Fibroblast of lung (primary cell): ENCODE results near the gene COL11A2. TPM values are rescaled to one million over a fixed set of nuclear protein-coding genes. Genes with fewer than 3 reads are reported as not detected.

ENCODE experiments used
- DNase-seq, 2 donors: peaks; one replicate each; pipeline versions ENCODE4 v3.0.0 to v3.0.0-alpha.2; 2010; ENCODE audit warnings: low read depth in 2 of 2
- H2AFZ ChIP-seq: 2 replicates; pipeline ENCODE4 v1.5.1; 2012; ENCODE audit warnings: low read length, control low read depth, inconsistent platforms
- H3K27ac ChIP-seq: 2 replicates; pipeline ENCODE4 v1.5.1; 2011; ENCODE audit warnings: low read length, control low read depth; ENCODE audit not compliant: insufficient read depth
- H3K27me3 ChIP-seq: 2 replicates; pipeline ENCODE4 v1.5.1; 2011; ENCODE audit warnings: mild to moderate bottlenecking, low read length; ENCODE audit not compliant: control insufficient read depth, insufficient read depth
- H3K36me3 ChIP-seq: 2 replicates; pipeline ENCODE4 v1.5.1; 2011; ENCODE audit warnings: low read length; ENCODE audit not compliant: control insufficient read depth, insufficient read depth
- H3K4me1 ChIP-seq: 2 replicates; pipeline ENCODE4 v1.5.1; 2011; ENCODE audit warnings: low read length; ENCODE audit not compliant: control insufficient read depth, insufficient read depth; ENCODE audit errors: extremely low read depth
- H3K4me2 ChIP-seq: 2 replicates; pipeline ENCODE4 v1.5.1; 2011; ENCODE audit warnings: low read length, control low read depth; ENCODE audit not compliant: insufficient read depth; ENCODE audit errors: extremely low read depth
- H3K4me3 ChIP-seq, 4 experiments: fragments of 200-600 bp in 1 of 4; sonication (generic) in 1 of 4; replicated peaks in 1 of 4; 2 replicates each; pipeline ENCODE4 v1.5.1; 2011 to 2016; ENCODE audit warnings: low read length in 4 of 4, low read depth in 3 of 4, mild to moderate bottlenecking in 3 of 4, control low read depth in 2 of 4, inconsistent platforms in 1 of 4, mixed read lengths in 1 of 4; ENCODE audit not compliant: insufficient read depth in 1 of 4; ENCODE audit errors: control extremely low read depth in 1 of 4
- H3K79me2 ChIP-seq: 2 replicates; pipeline ENCODE4 v1.5.1; 2012; ENCODE audit warnings: mild to moderate bottlenecking, low read length, inconsistent platforms; ENCODE audit not compliant: control insufficient read depth, insufficient read depth
- H3K9ac ChIP-seq: 2 replicates; pipeline ENCODE4 v1.5.1; 2011; ENCODE audit warnings: mild to moderate bottlenecking, low read length, control low read depth; ENCODE audit not compliant: insufficient read depth
- H3K9me3 ChIP-seq: 2 replicates; pipeline ENCODE4 v1.5.1; 2012; ENCODE audit warnings: low read depth, low read length; ENCODE audit not compliant: control insufficient read depth, insufficient read depth
- H4K20me1 ChIP-seq: 2 replicates; pipeline ENCODE4 v1.5.1; 2011; ENCODE audit warnings: low read length; ENCODE audit not compliant: control insufficient read depth, insufficient read depth; ENCODE audit errors: extremely low read depth
- EZH2 ChIP-seq: IDR thresholded peaks from 2 replicates; pipeline ENCODE4 v1.5.1; 2012; ENCODE audit warnings: low read length, control low read depth, mild to moderate bottlenecking; ENCODE audit errors: missing control alignments
- polyA plus RNA-seq, 2 donors: library from polyadenylated mRNA; depleted of rRNA in 1 of 2; stranded (reverse) in 1 of 2; unstranded in 1 of 2; fragments of >200 nt; gene quantifications; 2 replicates each; pipeline ENCODE4 v1.2.1, GENCODE V29; 2011 to 2012; ENCODE audit warnings: missing spikeins in 1 of 2
- total RNA-seq: library from RNA; depleted of rRNA; stranded (reverse); fragments of >200 nt; gene quantifications from 2 replicates; pipeline ENCODE4 v1.2.1, GENCODE V29; 2014
- TF ChIP-seq, protein P1 (sequence below), 2 donors: IDR thresholded peaks in 1 of 2; conservative IDR thresholded peaks in 1 of 2; 1 replicate in 1 of 2; 2 replicates in 1 of 2; pipeline ENCODE4 v1.5.1; 2011 to 2012; ENCODE audit warnings: low read length in 2 of 2, control low read depth in 1 of 2, inconsistent platforms in 1 of 2, low read depth in 1 of 2, mild to moderate bottlenecking in 1 of 2

Gene COL11A2
- total and polyA plus RNA-seq, 2 donors (not counting 1 experiment from before 2014, with no cell fraction given): 0.17 TPM

DNA sequence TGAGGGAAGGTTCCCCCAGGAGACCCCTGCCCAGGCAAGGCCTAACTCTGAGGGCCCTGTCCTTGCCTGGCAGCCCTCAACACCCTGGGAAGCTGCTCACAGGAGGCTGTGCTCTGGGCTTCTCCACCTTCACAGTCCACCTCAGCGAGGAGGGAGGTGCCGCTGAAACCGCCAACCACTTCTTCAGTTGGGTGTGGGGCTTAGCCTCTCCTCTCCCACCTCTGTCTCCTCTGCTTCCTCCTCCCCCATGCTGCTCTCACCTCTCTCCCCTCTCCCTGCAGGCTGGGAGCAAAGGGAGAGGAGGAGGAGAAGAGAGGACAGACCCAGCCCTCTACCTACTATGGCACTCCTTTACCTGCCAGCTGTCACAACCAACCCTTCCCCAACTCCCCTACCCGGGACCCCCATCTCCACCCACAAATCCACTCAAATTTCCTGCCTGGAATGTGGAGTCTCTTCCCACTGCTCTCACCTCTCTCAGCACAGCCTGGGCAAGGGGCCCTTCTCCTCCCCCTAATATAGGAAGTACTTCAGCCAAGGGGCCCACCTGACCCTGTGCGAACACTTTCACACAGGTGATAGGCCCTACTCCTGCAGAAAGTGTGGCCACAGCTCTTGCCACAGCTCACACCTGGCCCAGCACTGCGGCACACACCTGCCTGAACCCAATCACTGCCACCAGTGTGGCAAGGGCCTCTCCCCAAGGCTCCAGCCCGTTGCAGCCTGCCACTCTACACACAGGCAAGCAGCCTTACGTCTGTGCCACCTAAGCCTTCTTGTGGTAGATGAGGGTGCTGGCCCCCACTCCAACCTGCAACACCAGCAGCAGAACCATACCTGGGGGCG, 23.2 kb upstream of the COL11A2 start:
- Histone ChIP-seq H3K4me2 (no peak overlapping the region), H3K79me2 (no peaks in the 10 kb centered on the region), H3K4me3 (no peak overlapping the region), H3K27me3 (peaks cover 14% of the 10 kb centered on the region), H2AFZ (no peak overlapping the region), H3K9ac (no peak overlapping the region), H3K36me3 (peaks cover 6% of the 10 kb centered on the region), H3K27ac (no peak overlapping the region), H3K4me1 (peaks cover 5% of the 10 kb centered on the region), H4K20me1 (no peaks in the 10 kb centered on the region), H3K9me3 (no peaks in the 10 kb centered on the region)
- TF ChIP-seq EZH2: no peak
- TF ChIP-seq, protein P1, sequence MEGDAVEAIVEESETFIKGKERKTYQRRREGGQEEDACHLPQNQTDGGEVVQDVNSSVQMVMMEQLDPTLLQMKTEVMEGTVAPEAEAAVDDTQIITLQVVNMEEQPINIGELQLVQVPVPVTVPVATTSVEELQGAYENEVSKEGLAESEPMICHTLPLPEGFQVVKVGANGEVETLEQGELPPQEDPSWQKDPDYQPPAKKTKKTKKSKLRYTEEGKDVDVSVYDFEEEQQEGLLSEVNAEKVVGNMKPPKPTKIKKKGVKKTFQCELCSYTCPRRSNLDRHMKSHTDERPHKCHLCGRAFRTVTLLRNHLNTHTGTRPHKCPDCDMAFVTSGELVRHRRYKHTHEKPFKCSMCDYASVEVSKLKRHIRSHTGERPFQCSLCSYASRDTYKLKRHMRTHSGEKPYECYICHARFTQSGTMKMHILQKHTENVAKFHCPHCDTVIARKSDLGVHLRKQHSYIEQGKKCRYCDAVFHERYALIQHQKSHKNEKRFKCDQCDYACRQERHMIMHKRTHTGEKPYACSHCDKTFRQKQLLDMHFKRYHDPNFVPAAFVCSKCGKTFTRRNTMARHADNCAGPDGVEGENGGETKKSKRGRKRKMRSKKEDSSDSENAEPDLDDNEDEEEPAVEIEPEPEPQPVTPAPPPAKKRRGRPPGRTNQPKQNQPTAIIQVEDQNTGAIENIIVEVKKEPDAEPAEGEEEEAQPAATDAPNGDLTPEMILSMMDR (conservative IDR thresholded peaks at IDR 0.05 in 1 of 2, IDR thresholded peaks at IDR 0.05 in 1 of 2; ENCODE audit: low read depth in 1 of 2, low read length in 2 of 2): no peak
- no peak for DNase-seq

DNA sequence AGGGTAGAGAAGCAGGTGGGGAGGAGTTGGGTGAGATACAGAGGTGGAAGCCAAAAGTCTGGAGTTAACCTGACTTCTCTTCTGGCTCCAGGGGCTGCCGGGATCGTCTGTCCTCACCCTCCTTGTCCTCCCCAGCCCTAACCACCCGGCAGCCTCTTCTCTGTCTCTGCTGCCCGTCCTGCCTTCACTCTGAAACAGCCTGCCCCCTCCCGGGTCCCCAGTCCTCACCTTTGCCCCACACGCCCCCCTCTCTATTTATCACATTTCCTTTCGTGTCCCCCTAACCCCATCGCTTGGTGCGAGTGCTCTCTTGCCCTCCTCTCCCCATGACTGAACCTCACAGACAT, 21.7 kb upstream of the COL11A2 start:
- H3K4me3 ChIP-seq: peak overlapping the region; percentile 49 to 63 (median 57)

More for the DNA sequence above, 21.7 kb upstream of the COL11A2 start:
- Histone ChIP-seq H3K9me3 (no peaks in the 10 kb centered on the region), H3K4me1 (peaks cover 5% of the 10 kb centered on the region), H2AFZ (peak overlapping the region; percentile 50), H3K36me3 (peaks cover 11% of the 10 kb centered on the region), H3K27me3 (peaks cover 13% of the 10 kb centered on the region), H3K9ac (peak overlapping the region; percentile 8), H3K27ac (no peak overlapping the region), H3K4me2 (peak overlapping the region; percentile 81), H3K79me2 (no peaks in the 10 kb centered on the region), H4K20me1 (no peaks in the 10 kb centered on the region)
- TF ChIP-seq, protein P1 (conservative IDR thresholded peaks at IDR 0.05 in 1 of 2, IDR thresholded peaks at IDR 0.05 in 1 of 2; ENCODE audit: low read depth in 1 of 2, low read length in 2 of 2): no peak
- TF ChIP-seq EZH2: no peak
- DNase-seq: no peak
